NCI-H82 treated with DMSO at 0.1 percent for 48 hours (cell line): ENCODE results near the gene GFI1B.
"Not testable (repeated sequence)": the region's sequence is repeated elsewhere in the genome, so short reads cannot be mapped to it uniquely, and the experiment has no call there.

Source experiments
- DNase-seq: peaks from one replicate; lab custom pipeline; 2025; ENCODE audit not compliant: unreplicated experiment; lab: John Stamatoyannopoulos, UW

The GFI1B gene

GRCh38 chr9:132967908-132968307 lies 10.6 kb upstream of the GFI1B start:
- not testable (repeated sequence) for DNase-seq

GRCh38 chr9:132969783-132970182 lies 8.7 kb upstream of the GFI1B start:
- DNase-seq: no peak

GRCh38 chr9:132970324-132971062 lies 8.0 kb upstream of the GFI1B start:
- no peak for DNase-seq

- DNase-seq: no peak
These were observed 5.3 kb upstream of the GFI1B start for GRCh38 chr9:132973166-132973565.

GRCh38 chr9:132973713-132974112 lies 4.8 kb upstream of the GFI1B start:
- no peak for DNase-seq

- DNase-seq: no peak
These were observed 2.5 kb upstream of the GFI1B start for GRCh38 chr9:132975961-132976360.

- no peak for DNase-seq
These were observed 1.9 kb upstream of the GFI1B start for GRCh38 chr9:132976571-132976970.

- DNase-seq: no peak
These were observed 413 bp upstream of the GFI1B start for GRCh38 chr9:132978112-132978450.

- no peak for DNase-seq
These were observed 1.7 kb downstream of the GFI1B start for GRCh38 chr9:132980157-132980556.

GRCh38 chr9:132982458-132982857 lies 4.0 kb downstream of the GFI1B start:
- DNase-seq: no peak

GRCh38 chr9:132983491-132984201 lies 5.2 kb downstream of the GFI1B start:
- no peak for DNase-seq

DNA sequence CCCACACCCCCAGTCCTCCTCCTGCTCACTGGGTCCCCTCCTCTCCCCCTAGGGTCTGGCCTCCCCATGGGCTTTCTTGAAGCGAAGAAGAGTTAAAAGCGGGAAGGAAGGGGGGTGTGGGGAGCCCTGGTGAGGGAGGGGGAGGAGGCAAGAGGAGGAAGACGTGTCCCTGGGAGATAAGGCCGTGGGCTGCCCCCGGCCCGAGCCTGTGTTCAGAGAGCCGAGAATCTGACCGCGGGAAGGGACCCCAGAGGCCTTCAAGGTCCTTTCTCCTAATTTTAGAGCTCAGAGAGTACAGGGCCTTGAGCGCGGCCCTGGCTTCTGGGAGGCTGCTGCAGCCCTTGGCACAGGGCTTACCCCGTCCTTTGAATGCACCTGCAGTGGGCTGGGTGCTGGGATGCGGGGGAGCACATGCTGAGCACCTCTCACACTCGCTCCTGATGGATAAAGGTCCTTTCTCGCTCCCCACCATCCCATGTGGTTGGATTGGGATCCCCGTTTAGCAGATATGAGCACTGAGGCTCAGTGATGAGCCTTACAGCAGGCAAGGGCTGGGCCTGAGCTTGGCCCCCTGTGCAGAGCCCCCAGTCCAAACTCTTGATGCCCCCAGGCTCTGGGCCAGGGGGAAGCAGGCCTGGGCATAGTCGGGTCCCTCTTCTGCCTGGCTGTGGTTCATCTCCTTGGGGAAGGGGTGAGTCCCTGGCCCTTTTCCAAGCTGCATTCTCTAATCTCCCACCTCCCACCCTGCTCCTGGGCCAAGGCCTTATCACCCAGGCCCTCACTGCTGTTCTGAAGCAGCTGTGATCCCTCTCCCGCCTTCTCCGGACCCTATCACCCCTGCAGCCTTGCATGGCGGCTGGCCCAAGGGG lies 5.9 kb downstream of the GFI1B start:
- DNase-seq: no peak

DNA sequence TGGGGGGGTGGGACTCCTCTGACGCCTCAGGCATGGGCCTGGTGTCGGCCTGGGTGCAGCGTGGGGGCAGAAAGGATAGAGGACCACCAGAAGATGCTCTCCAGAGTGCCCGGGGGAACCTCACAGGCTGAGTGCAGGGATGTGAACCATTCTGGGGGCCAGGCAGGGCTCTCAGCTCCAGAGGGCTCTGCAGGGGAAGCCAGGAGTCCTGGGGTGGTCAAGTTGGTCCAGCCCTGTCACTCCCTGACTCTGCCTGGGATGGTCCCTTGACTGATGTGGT lies 6.5 kb downstream of the GFI1B start:
- no peak for DNase-seq

DNA sequence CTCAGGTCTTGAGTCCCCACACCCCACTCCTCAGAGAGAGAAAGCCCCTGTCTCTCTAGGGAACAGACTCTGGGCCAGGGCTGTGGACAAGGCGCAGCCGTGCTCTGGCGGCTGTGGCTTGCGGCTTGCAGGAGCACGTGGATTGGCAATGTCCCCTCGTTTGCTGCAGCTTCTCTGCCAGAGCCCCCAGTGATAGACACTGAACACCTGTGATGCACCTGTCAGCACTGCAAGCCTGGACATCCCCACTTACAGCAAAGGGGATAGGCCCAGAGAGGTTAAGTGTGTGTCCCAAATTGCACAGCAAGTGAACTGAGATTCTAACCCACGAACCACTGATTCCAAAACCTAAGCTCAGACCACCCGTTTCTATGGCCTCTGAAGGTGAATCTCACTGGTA lies 7.0 kb downstream of the GFI1B start:
- no peak for DNase-seq

GRCh38 chr9:132986114-132986513 lies 7.6 kb downstream of the GFI1B start:
- DNase-seq: no peak

DNA sequence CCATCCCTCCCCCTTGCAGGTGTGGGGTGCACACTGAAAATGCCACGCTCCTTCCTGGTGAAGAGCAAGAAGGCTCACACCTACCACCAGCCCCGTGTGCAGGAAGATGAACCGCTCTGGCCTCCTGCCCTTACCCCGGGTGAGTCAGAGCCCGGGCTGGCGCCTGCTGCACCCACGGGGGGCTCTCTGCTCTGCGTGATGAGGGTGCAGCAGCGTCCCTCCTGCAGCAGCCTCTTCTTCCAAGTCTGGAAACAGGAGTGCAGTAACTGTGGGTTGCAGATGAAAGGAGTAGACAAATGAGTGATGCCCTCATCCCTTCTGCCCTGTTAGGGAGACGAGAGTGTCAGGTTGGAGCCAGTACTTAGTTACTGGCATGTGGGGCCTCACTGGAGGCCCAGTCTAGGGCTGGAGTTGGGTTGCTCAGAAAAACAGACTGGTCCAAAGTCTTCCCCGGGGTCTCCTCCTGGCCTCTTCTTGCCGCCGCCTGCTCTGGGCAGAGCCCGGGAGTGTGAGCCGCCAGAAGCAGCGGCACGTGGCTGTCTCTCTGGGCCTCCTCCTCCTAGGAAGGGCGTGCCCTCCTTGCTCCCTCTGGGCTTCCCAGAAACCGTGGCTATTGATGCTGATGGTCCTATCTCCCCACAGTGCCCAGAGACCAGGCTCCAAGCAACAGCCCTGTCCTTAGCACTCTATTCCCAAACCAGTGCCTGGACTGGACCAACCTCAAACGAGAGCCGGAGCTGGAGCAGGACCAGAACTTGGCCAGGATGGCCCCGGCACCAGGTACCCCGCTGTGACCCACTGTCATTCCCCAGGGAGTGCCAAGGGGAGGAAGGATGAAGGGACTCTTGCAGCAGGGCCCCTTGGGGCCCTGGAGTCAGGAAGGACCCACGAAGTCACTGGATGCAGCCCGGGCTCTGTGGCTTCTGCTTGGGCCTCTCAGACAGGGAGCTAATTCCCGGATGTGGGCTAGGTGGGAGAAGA lies 8.4 kb downstream of the GFI1B start:
- DNase-seq: no peak

DNA sequence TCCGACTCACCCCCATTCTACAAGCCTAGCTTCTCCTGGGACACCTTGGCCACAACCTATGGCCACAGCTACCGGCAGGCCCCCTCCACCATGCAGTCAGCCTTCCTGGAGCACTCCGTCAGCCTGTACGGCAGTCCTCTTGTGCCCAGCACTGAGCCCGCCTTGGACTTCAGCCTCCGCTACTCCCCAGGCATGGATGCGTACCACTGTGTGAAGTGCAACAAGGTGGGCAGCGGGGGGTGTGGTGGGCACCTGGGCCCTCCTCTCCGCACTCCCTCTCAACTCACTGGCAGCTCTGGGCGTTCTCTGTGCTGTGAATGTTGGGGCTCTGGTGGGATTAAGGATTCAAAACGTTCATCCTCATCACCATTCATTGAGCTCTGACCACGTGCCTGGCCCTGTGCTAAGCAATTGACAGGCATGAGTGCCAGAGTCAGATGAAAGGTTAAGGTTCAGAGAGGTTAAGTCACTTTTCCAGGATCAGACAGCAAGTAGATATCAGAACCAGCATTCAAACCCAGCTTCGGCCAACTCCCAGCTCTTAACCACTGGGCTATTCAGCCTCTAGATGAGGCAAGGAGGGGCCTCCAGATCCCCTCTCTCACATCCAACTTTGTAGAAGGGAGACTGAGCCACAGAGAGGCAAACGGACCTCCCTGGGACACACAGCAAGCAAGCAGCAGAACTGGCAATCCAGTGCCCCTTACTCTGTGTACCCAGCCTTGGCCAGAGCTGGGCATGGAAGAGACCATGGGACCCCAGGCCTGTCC lies 9.9 kb downstream of the GFI1B start:
- DNase-seq: no peak

DNA sequence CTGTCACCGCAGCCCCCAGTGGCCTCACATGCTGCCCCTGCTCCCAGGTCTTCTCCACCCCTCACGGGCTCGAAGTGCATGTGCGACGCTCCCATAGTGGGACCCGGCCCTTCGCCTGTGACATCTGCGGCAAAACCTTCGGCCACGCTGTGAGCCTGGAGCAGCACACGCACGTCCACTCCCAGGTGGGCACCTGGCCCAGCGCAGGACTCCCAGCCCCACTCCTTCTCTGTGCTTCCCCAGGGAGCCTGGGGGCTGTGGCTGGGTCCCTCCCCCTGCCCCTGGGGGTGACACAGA lies 10.5 kb downstream of the GFI1B start:
- DNase-seq: no peak

GRCh38 chr9:132989414-132989996 lies 11.0 kb downstream of the GFI1B start:
- DNase-seq: no peak

DNA sequence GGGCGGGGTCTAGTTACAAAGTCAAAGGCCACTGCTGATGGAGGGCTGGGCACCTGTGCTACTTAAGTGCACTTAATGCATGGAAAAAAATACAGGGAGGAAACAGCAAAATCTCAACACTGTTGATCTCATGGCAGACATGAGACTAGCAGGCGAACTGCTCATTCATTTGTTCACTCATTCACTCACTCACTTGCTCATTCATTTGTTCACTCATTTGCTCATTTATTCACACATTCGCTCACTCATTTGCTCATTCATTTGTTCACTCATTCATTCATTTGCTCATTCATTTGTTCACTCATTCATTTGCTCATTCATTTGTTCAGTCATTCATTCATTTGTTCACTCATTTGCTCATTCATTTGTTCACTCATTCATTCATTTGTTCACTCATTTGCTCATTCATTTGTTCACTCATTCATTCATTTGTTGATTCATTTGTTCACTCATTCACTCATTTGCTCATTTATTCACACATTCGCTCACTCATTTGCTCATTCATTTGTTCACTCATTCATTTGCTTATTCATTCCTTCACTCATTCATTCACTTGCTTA lies 11.6 kb downstream of the GFI1B start:
- DNase-seq: not testable (repeated sequence)
